ENCODE results near the gene SNRNP27. TPM values are rescaled to one million over a fixed set of nuclear protein-coding genes. Genes with fewer than 3 reads are reported as not detected.

Gene SNRNP27
- total and polyA plus RNA-seq, 7 donors = 38.8 to 92.5 (median 58.7) TPM

DNA sequence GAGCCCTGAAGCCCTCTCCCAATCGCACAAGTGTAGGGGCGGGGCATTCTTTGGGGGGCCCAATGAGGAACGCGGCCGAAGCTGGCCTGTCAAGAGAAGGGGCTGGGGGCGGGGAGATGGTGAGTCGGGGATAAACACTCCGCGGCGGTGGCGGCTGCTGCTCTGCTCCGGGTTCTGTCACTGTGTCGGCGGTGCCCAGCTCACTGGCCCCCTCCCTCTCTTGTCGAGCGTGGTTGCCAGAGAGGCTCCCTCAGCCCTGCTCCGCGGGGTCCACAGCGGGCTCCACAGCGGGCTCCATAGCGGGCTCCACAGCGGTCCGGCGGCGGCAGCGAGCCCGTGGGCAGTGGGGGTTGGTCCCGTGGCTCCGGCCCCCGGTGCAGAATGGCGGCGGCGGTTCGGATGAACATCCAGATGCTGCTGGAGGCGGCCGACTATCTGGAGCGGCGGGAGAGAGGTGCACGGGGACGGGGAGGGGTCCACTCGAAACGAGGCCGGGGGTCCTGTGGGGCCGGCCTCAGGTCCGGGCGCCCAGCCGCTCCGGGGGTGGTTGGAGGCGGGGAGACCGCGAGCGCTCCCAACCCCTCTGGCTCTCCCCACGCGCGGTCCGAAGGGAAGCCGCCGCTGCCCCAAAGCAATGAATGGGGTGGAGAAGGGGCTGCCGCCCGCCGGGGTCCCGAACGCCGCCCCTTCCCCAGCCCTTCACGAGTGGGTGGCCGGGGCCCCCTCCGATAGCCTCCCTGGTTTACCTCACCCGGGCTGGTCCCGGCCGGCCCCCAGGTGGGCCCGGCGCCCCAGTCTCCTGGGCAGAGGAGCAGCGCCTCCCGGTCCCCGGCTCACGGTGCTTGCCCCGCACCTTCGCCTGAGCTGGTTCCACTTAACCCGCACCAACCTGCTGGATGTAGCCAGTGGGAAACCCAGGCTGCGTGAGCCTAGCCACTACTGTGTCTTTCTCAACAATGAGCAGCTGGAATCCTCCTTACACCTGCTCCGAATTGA lies 21.5 kb downstream of the SNRNP27 start, which contains the start of gene MXD1:
Gene MXD1 (plus strand): TSS at position 160 of the 996 bp plus-strand sequence. CDS start 222 bp downstream, at position 382.
- Histone ChIP-seq H3K4me3 (peak within 1 kb of the TSS; percentile 88 to 94 (median 94)), H3K27ac (peak within 1 kb of the TSS; percentile 96 to 98 (median 98)), H3K36me3 (peaks cover 0 to 35% (median 3%) of the 10 kb centered on the region in 4 donors), H3K9me3 (no peaks in the 10 kb centered on the region), H3K27me3 (no peaks in the 10 kb centered on the region), H3K4me1 (peaks cover 0 to 43% (median 22%) of the 10 kb centered on the region in 4 donors)
- 0 to 1% methylated on average over 81 of the region's 81 CpGs for WGBS, 2 donors
- DNase-seq = no peak
- TF ChIP-seq POLR2A (IDR thresholded peaks at IDR 0.05) (peak; percentile 91 to 96), POLR2AphosphoS5 (IDR thresholded peaks at IDR 0.05) (peak; percentile 89 to 97 (median 93)), EP300 (IDR thresholded peaks at IDR 0.05) (no peak)
- TF ChIP-seq, protein P1, sequence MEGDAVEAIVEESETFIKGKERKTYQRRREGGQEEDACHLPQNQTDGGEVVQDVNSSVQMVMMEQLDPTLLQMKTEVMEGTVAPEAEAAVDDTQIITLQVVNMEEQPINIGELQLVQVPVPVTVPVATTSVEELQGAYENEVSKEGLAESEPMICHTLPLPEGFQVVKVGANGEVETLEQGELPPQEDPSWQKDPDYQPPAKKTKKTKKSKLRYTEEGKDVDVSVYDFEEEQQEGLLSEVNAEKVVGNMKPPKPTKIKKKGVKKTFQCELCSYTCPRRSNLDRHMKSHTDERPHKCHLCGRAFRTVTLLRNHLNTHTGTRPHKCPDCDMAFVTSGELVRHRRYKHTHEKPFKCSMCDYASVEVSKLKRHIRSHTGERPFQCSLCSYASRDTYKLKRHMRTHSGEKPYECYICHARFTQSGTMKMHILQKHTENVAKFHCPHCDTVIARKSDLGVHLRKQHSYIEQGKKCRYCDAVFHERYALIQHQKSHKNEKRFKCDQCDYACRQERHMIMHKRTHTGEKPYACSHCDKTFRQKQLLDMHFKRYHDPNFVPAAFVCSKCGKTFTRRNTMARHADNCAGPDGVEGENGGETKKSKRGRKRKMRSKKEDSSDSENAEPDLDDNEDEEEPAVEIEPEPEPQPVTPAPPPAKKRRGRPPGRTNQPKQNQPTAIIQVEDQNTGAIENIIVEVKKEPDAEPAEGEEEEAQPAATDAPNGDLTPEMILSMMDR (IDR thresholded peaks at IDR 0.05) = no peak
- intact Hi-C loops (cut with DNase I) = loop anchor here (1.0 to 5.0 kb wide), 7 partner anchors 157 to 478 kb away; partner anchors contain the start of genes FAM136A, NFU1, PCBP1 and TIA1

GRCh38 chr2:69916106-69916505 lies 22.4 kb downstream of the SNRNP27 start:
- DNase-seq = no peak
- Histone ChIP-seq H3K9me3 (no peaks in the 10 kb centered on the region), H3K4me1 (peaks cover 0 to 43% (median 22%) of the 10 kb centered on the region in 4 donors), H3K36me3 (peaks cover 0 to 35% (median 3%) of the 10 kb centered on the region in 4 donors), H3K4me3 (peak overlapping the region; percentile 88 to 94 (median 94)), H3K27ac (peak overlapping the region in 3 of 4 donors; percentile 92 to 97 (median 95)), H3K27me3 (no peaks in the 10 kb centered on the region)
- 9 to 40% methylated on average over 2 of the region's 2 CpGs for WGBS, 2 donors
- intact Hi-C loops (cut with DNase I) = loop anchor here (5.0 kb wide), 1 partner anchor 156 kb away; no protein-coding TSS in a partner anchor
- TF ChIP-seq, protein P1 (IDR thresholded peaks at IDR 0.05) = no peak

GRCh38 chr2:69917852-69918251 lies 24.1 kb downstream of the SNRNP27 start:
- WGBS, 2 donors = 61 to 74% methylated on average over 3 of the region's 3 CpGs
- intact Hi-C loops (cut with DNase I) = loop anchor here (5.0 kb wide), 1 partner anchor 154 kb away; no protein-coding TSS in a partner anchor

GRCh38 chr2:69918401-69918800 lies 24.6 kb downstream of the SNRNP27 start:
- Histone ChIP-seq H3K27ac (peak overlapping the region; percentile 15 to 97 (median 58)), H3K27me3 (no peaks in the 10 kb centered on the region), H3K4me3 (no peak overlapping the region), H3K4me1 (peaks cover 0 to 32% (median 20%) of the 10 kb centered on the region in 4 donors), H3K9me3 (no peaks in the 10 kb centered on the region), H3K36me3 (peaks cover 0 to 55% (median 8%) of the 10 kb centered on the region in 4 donors)
- intact Hi-C loops (cut with DNase I) = loop anchor here (5.0 kb wide), 1 partner anchor 154 kb away; no protein-coding TSS in a partner anchor
- WGBS, 2 donors = 47 to 65% methylated on average over 3 of the region's 3 CpGs
- TF ChIP-seq POLR2AphosphoS5 (IDR thresholded peaks at IDR 0.05) = no peak
- TF ChIP-seq EP300 (IDR thresholded peaks at IDR 0.05) = no peak
- TF ChIP-seq POLR2A (IDR thresholded peaks at IDR 0.05) = no peak
- TF ChIP-seq, protein P1 (IDR thresholded peaks at IDR 0.05) = no peak
- no peak for DNase-seq

More at GRCh38 chr2:69917852-69918251, 24.1 kb downstream of the SNRNP27 start:
- H3K36me3 ChIP-seq = peaks cover 0 to 50% (median 8%) of the 10 kb centered on the region in 4 donors
- H3K4me1 ChIP-seq = peaks cover 0 to 35% (median 22%) of the 10 kb centered on the region in 4 donors
- H3K27me3 ChIP-seq = no peaks in the 10 kb centered on the region
- H3K4me3 ChIP-seq = no peak overlapping the region
- no peak for DNase-seq
- no peaks in the 10 kb centered on the region for H3K9me3 ChIP-seq
- TF ChIP-seq EP300 (IDR thresholded peaks at IDR 0.05) = no peak
- TF ChIP-seq, protein P1 (IDR thresholded peaks at IDR 0.05) = no peak
- peak in 1 of 4 donors; percentile 55 for TF ChIP-seq POLR2AphosphoS5 (IDR thresholded peaks at IDR 0.05)
- no peak for TF ChIP-seq POLR2A (IDR thresholded peaks at IDR 0.05)
- H3K27ac ChIP-seq = peak overlapping the region; percentile 15 to 97 (median 58)

Data from sigmoid colon (tissue), 7 donors.